ENCODE measurements around the gene RAB22A.

DNA sequence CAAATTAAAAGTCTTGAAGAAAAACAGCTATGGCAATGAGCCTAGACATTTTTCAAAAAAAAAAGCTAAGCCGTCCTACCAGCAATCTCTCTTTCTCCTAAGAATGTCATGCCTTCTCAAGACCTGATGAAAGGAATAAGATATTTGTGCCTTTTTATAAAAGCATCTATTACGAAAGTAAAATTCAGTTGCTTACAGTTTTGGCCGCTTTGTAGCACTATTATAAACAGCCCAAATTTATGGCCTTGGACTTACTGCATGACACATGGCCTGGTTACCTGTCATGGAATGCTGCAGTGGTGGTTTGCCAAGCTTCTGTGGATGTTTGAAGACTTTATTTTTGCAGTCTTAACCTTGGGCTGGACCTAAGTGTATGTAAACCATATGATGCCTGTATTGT is 57.4 kb downstream of the RAB22A start:
- TF ChIP-seq GATA2 (IDR thresholded peaks at IDR 0.05; ENCODE audit: low read depth, low read length) (no peak), GATA3 (IDR thresholded peaks at IDR 0.05; ENCODE audit: low read depth, low read length) (no peak)

Data from SH-SY5Y (cell line).